AG04449 (cell line): ENCODE data around the gene TMF1.
A peak's percentile ranks its signal among the peaks of the same experiment; 100 is the strongest.

Source experiments
- CTCF ChIA-PET: fragments of 350-600 bp; formaldehyde crosslinking; extraction: SDS; loops from one replicate; lab custom pipeline; 2021; ENCODE audit warnings: antibody characterized with exemption; lab: Yijun Ruan, JAX
- POLR2A ChIA-PET: fragments of 400-600, 350-600 bp; formaldehyde crosslinking; extraction: SDS; loops from one replicate; lab custom pipeline; 2020; ENCODE audit warnings: antibody characterized with exemption, inconsistent platforms; lab: Yijun Ruan, JAX
- DNase-seq: peaks from one replicate; pipeline ENCODE4 v3.0.0-alpha.2; 2010; ENCODE audit warnings: low read depth, low spot score
- H3K4me3 ChIP-seq: 2 replicates; pipeline ENCODE4 v1.5.1; 2011; ENCODE audit warnings: low read depth, mild to moderate bottlenecking, control low read depth, low read length
- CTCF ChIP-seq: IDR thresholded peaks from one replicate; pipeline ENCODE4 v1.5.1; 2011; ENCODE audit warnings: mild to moderate bottlenecking, moderate library complexity, low read length, control low read depth, inconsistent platforms; ENCODE audit not compliant: insufficient read depth; ENCODE audit errors: missing control alignments

TMF1 gene

GRCh38 chr3:69008980-69009379, 43.2 kb downstream of the TMF1 start:
- no peak overlapping the region for H3K4me3 ChIP-seq
- CTCF ChIA-PET: interaction anchor here (1.0 kb wide), 1 partner anchor 10 kb away, joined by 3 read pairs; no protein-coding TSS in a partner anchor
- POLR2A ChIA-PET: no interaction called here
- no peak for DNase-seq
- no peak for TF ChIP-seq CTCF

DNA sequence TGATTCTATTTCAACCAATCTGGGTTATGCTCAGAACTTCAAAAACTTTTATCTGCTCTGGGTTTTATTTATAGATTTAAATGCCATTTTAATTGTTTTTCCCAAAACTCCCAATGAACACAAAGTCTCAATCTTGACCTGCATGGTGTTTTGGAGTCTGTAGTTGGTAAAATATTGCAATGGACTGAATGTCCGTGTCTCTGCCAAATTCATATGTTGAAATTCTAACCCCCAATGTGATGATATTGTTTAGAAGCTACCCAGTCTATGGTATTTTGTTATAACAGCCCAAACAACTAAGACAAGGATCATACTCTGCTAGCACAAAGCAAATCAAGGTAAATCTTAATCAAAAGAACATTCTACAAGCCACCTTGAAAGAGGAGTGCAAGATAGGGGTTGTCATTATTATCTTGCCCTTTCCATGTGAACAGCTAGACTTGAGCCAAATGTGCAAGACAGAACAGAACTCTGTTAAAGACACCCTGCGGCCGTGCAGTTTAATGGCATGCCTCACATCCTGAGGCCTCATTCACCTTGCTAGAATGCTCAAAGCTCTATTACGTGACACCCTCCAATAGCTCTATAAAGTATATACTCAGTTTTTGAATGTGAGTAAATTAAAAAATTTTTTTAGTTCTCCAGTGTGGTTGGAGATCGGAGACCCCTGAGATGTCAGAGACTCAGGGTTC, 46.2 kb downstream of the TMF1 start:
- DNase-seq: no peak
- H3K4me3 ChIP-seq: no peak overlapping the region
- ChIA-PET CTCF (interaction anchor here (0.9 kb wide), 1 partner anchor 8 kb away, joined by 4 read pairs; the partner anchor contains the start of gene EOGT), POLR2A (no interaction called here)
- no peak for TF ChIP-seq CTCF

DNA sequence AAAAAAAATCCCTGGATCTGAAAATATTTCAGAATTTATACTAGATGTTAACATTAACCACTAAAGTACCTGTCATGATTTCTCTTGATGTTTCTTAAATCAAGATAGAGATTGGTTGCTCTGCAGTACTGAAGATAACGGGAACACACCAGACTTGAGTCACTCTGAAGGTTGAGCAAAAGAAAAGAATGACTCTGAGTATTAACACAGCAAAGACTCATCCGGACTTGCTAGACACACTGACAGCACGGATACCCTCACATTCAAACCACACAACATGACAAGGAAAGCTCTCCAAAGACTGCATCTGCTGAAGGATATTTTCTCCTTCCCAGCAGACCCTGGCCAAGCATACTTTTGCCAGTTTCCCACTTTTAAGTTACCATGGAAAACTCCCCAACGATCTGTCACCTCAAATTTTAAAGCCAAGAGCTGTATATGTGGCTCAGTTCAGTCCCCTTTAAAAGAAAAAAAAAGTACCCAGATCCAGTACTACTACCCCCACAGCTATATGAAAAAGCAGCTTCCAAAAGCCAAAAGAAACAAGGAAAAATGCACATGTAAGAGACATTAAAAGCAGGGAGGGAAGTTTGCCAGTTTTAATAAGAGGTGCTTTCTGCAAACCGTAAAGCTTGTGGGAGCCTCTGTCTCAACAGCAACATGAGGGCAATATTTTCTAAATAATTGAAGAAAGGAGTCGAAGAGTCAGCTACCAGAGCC, 46.9 kb downstream of the TMF1 start:
- CTCF ChIA-PET: interaction anchor here (0.9 kb wide), 1 partner anchor 8 kb away, joined by 4 read pairs; the partner anchor contains the start of gene EOGT
- TF ChIP-seq CTCF: no peak
- no peak overlapping the region for H3K4me3 ChIP-seq
- POLR2A ChIA-PET: no interaction called here
- DNase-seq: peak; percentile 24

GRCh38 chr3:69004138-69004537, 48.0 kb downstream of the TMF1 start:
- ChIA-PET POLR2A (no interaction called here), CTCF (interaction anchor here (1.5 kb wide), 1 partner anchor 8 kb away, joined by 4 read pairs; no protein-coding TSS in a partner anchor)

GRCh38 chr3:68999605-69000004, 52.5 kb downstream of the TMF1 start:
- CTCF ChIA-PET: interaction anchor here (1.0 to 1.6 kb wide), 4 partner anchors 9 to 14 kb away, joined by 3 to 5 read pairs (median 4); partner anchors contain the start of gene EOGT
- POLR2A ChIA-PET: no interaction called here
- no peak for DNase-seq
- no peak for TF ChIP-seq CTCF
- no peak overlapping the region for H3K4me3 ChIP-seq

More at GRCh38 chr3:69004138-69004537, 48.0 kb downstream of the TMF1 start:
- no peak for TF ChIP-seq CTCF
- H3K4me3 ChIP-seq: no peak overlapping the region
- DNase-seq: no peak

DNA sequence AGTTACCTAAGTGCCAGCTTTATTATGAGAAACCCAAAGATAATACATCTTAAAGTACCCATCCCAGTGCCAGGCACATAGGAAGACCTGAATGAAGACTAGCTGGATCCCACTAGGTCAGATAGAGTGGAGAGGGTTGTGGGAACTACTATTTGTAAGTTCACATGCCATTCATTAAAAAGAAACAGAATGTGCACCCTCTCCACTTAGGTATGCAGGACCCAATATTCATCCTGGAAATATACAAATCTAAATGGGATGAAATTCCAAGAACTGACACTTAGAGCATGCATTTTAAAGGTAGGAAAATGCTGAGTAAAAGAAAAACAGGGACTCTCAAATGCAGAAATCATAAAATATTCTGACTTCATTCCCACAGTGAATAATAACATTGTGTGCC, 53.0 kb downstream of the TMF1 start:
- no peak for TF ChIP-seq CTCF
- ChIA-PET POLR2A (no interaction called here), CTCF (interaction anchor here (1.0 to 1.4 kb wide), 3 partner anchors 8 to 15 kb away, joined by 3 to 4 read pairs (median 4); partner anchors contain the start of gene EOGT)
- no peak overlapping the region for H3K4me3 ChIP-seq
- no peak for DNase-seq
